Uterus (tissue), 4 donors: ENCODE data around the gene MAN1B1. TPM values are rescaled to one million over a fixed set of nuclear protein-coding genes. Genes with fewer than 3 reads are reported as not detected.

Source experiments
- DNase-seq, 2 donors: peaks; one replicate each; pipeline ENCODE4 v3.0.0-alpha.2; 2019 to 2020
- H3K27ac ChIP-seq, 2 donors: fragments of 200-600 bp; sonication (generic); 1 replicate in 1 of 2; 2 replicates in 1 of 2; pipeline ENCODE4 v1.5.1; 2016 to 2018
- H3K27me3 ChIP-seq, 2 donors: fragments of 200-600 bp; sonication (generic); one replicate each; pipeline ENCODE4 v1.5.1; 2018 to 2019; ENCODE audit warnings: control low read depth in 1 of 2
- H3K36me3 ChIP-seq, 2 donors: fragments of 200-600 bp; sonication (generic); one replicate each; pipeline ENCODE4 v1.5.1; 2019; ENCODE audit warnings: control low read depth in 1 of 2
- H3K4me1 ChIP-seq, 2 donors: fragments of 200-600 bp; sonication (generic); one replicate each; pipeline ENCODE4 v1.5.1; 2018 to 2019; ENCODE audit warnings: control low read depth in 1 of 2
- H3K4me3 ChIP-seq, 2 donors: fragments of 200-600 bp; sonication (generic); 1 replicate in 1 of 2; 2 replicates in 1 of 2; pipeline ENCODE4 v1.5.1; 2018 to 2019; ENCODE audit warnings: mild to moderate bottlenecking in 1 of 2
- H3K9me3 ChIP-seq, 2 donors: fragments of 200-600 bp; sonication (generic); one replicate each; pipeline ENCODE4 v1.5.1; 2019; ENCODE audit warnings: control low read depth in 1 of 2
- CTCF ChIP-seq, 4 experiments: fragments of 200-600 bp in 2 of 4; fragments of 450-650 bp in 2 of 4; sonication (generic) in 2 of 4; IDR thresholded peaks; one replicate each; pipeline ENCODE4 v1.5.1; 2016 to 2019; ENCODE audit warnings: antibody characterized with exemption in 4 of 4, mild to moderate bottlenecking in 2 of 4, moderate library complexity in 1 of 4
- POLR2A ChIP-seq, 2 donors: fragments of 450-650 bp; IDR thresholded peaks; one replicate each; pipeline ENCODE4 v1.6.1; 2016; ENCODE audit warnings: antibody characterized with exemption in 2 of 2, mild to moderate bottlenecking in 1 of 2, moderate library complexity in 1 of 2
- intact Hi-C: fragments of 100-400 bp; cut with DNase I; formaldehyde crosslinking; loops from one replicate; pipeline ENCODE4 v1.15.1; 2023; ENCODE audit warnings: low total_unique reads
- total RNA-seq, 4 donors: library from RNA; depleted of rRNA in 3 of 4; stranded (reverse); fragments of >200 nt in 3 of 4; gene quantifications; one replicate each; pipeline versions ENCODE4 v1.1.0 to v1.2.4, GENCODE V29; 2014 to 2023
- donor health status: DM: yes; HTN: yes; CAD: no.

The MAN1B1 gene
- total RNA-seq, 4 donors from 2014 or later, result 32.9 to 65.0 (median 47.5) TPM

- peaks cover 5 to 13% of the 10 kb centered on the region in 2 donors for H3K27me3 ChIP-seq
- no peak for DNase-seq
- no peak overlapping the region for H3K27ac ChIP-seq
- no peaks in the 10 kb centered on the region for H3K36me3 ChIP-seq
- intact Hi-C loops, result no loop called here
- no peak overlapping the region for H3K4me3 ChIP-seq
- H3K4me1 ChIP-seq, result peaks cover 5 to 29% of the 10 kb centered on the region in 2 donors
- no peaks in the 10 kb centered on the region for H3K9me3 ChIP-seq
- TF ChIP-seq CTCF (IDR thresholded peaks at IDR 0.05) (no peak), POLR2A (IDR thresholded peaks at IDR 0.05) (no peak)
These were observed 36.2 kb upstream of the MAN1B1 start for GRCh38 chr9:137050570-137050969.

GRCh38 chr9:137051145-137051724 lies 35.5 kb upstream of the MAN1B1 start:
- no peaks in the 10 kb centered on the region for H3K9me3 ChIP-seq
- intact Hi-C loops, result no loop called here
- H3K36me3 ChIP-seq, result no peaks in the 10 kb centered on the region
- no peak for TF ChIP-seq CTCF (IDR thresholded peaks at IDR 0.05)
- no peak for TF ChIP-seq POLR2A (IDR thresholded peaks at IDR 0.05)
- no peak overlapping the region for H3K4me3 ChIP-seq
- H3K27me3 ChIP-seq, result peaks cover 5 to 13% of the 10 kb centered on the region in 2 donors
- no peak overlapping the region for H3K27ac ChIP-seq
- peaks cover 6 to 32% of the 10 kb centered on the region in 2 donors for H3K4me1 ChIP-seq
- no peak for DNase-seq

- intact Hi-C loops, result no loop called here
- TF ChIP-seq CTCF (IDR thresholded peaks at IDR 0.05), result no peak
- no peak for TF ChIP-seq POLR2A (IDR thresholded peaks at IDR 0.05)
- Histone ChIP-seq H3K36me3 (no peaks in the 10 kb centered on the region), H3K4me3 (no peak overlapping the region), H3K27me3 (peaks cover 5 to 13% of the 10 kb centered on the region in 2 donors), H3K27ac (no peak overlapping the region), H3K4me1 (peaks cover 6 to 29% of the 10 kb centered on the region in 2 donors), H3K9me3 (no peaks in the 10 kb centered on the region)
- no peak for DNase-seq
These were observed 34.5 kb upstream of the MAN1B1 start for GRCh38 chr9:137052293-137052692.

- Histone ChIP-seq H3K36me3 (no peaks in the 10 kb centered on the region), H3K9me3 (no peaks in the 10 kb centered on the region), H3K4me3 (peak overlapping the region in 1 of 2 donors; percentile 19), H3K27me3 (peaks cover 5 to 13% of the 10 kb centered on the region in 2 donors), H3K27ac (no peak overlapping the region), H3K4me1 (peaks cover 6 to 29% of the 10 kb centered on the region in 2 donors)
- TF ChIP-seq POLR2A (IDR thresholded peaks at IDR 0.05), result no peak
- intact Hi-C loops, result no loop called here
- no peak for DNase-seq
These were observed 33.5 kb upstream of the MAN1B1 start for GRCh38 chr9:137052998-137053943.

GRCh38 chr9:137053944-137054931 lies 32.5 kb upstream of the MAN1B1 start, which contains the start of gene ENTPD2:
ENTPD2 (minus strand) TSS chr9:137054061; CDS start chr9:137053997, 64 bp downstream.
- intact Hi-C loops, result no loop called here
- TF ChIP-seq CTCF (IDR thresholded peaks at IDR 0.05) (no peak), POLR2A (IDR thresholded peaks at IDR 0.05) (no peak)
- peaks cover 6 to 29% of the 10 kb centered on the region in 2 donors for H3K4me1 ChIP-seq
- H3K27me3 ChIP-seq, result peaks cover 5% of the 10 kb centered on the region in 2 donors
- H3K27ac ChIP-seq, result peak within 1 kb of the TSS in 1 of 2 donors; percentile 65
- H3K9me3 ChIP-seq, result no peaks in the 10 kb centered on the region
- no peak for DNase-seq
- peak within 1 kb of the TSS in 1 of 2 donors; percentile 19 for H3K4me3 ChIP-seq
- no peaks in the 10 kb centered on the region for H3K36me3 ChIP-seq
